Lower lobe of right lung (tissue), 2 donors: Measurements from ENCODE around the gene ZNF552. TPM values are rescaled to one million over a fixed set of nuclear protein-coding genes. Genes with fewer than 3 reads are reported as not detected.

Experiments used
- ATAC-seq, 2 donors: fragments of 200-7000 bp; cut with Tn5 transposase; one replicate each; pipeline ENCODE4 v1.9.1; 2020 to 2022; ENCODE audit warnings: mild to moderate bottlenecking in 2 of 2, moderate library complexity in 2 of 2
- DNase-seq: peaks from one replicate; pipeline ENCODE4 v3.0.0-alpha.2; 2020
- H3K27ac ChIP-seq: fragments of 200-600 bp; one replicate; pipeline ENCODE4 v1.8.0; 2022
- H3K27me3 ChIP-seq: fragments of 200-600 bp; one replicate; pipeline ENCODE4 v1.8.0; 2022; ENCODE audit warnings: low read depth
- H3K36me3 ChIP-seq: fragments of 200-600 bp; one replicate; pipeline ENCODE4 v1.8.0; 2022; ENCODE audit warnings: mild to moderate bottlenecking
- H3K4me1 ChIP-seq: fragments of 200-600 bp; one replicate; pipeline ENCODE4 v1.8.0; 2022
- H3K4me3 ChIP-seq: fragments of 200-600 bp; one replicate; pipeline ENCODE4 v1.8.0; 2022; ENCODE audit warnings: mild to moderate bottlenecking
- H3K9me3 ChIP-seq: fragments of 200-600 bp; one replicate; pipeline ENCODE4 v1.8.0; 2022
- intact Hi-C: fragments of 100-400 bp; cut with DNase I; formaldehyde crosslinking; loops from one replicate; pipeline ENCODE4 v1.11.0; 2022
- total RNA-seq: library from RNA; stranded (reverse); fragmentation: NEBNext Ultra II Directional; extraction: Animal tissue kit (Norgen Biotek cat#: 25700); gene quantifications from one replicate; pipeline ENCODE4 v1.2.1, GENCODE V29; 2021
- TF ChIP-seq, protein P1 (sequence below): fragments of 200-600 bp; IDR thresholded peaks from one replicate; pipeline ENCODE4 v1.8.0; 2022; ENCODE audit warnings: antibody characterized with exemption, mild to moderate bottlenecking
- donor health status: DM: no; HTN: yes; CAD: no; lungs with severe emphysema.

ZNF552 gene
- total RNA-seq, 1 donor from 2014 or later: 20.0 TPM

DNA sequence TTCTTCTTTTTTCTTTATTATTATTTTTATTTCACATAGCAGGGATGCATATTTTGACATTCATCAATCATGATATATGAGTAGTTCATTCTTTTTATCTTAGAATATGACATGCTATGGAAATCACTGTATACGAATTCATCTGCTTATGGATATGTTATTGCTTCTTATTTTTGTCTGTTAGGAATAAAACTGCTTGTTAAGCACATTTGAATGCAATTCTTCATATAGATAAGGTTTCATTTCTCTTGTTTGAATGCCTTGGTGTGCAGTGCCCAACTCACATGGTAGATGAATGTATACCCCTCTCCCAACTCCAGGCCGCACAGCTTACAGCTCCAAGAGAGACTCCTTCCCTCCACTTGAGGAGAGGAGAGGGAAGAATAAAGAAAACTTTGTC lies 56.8 kb downstream of the ZNF552 start:
- TF ChIP-seq, protein P1, sequence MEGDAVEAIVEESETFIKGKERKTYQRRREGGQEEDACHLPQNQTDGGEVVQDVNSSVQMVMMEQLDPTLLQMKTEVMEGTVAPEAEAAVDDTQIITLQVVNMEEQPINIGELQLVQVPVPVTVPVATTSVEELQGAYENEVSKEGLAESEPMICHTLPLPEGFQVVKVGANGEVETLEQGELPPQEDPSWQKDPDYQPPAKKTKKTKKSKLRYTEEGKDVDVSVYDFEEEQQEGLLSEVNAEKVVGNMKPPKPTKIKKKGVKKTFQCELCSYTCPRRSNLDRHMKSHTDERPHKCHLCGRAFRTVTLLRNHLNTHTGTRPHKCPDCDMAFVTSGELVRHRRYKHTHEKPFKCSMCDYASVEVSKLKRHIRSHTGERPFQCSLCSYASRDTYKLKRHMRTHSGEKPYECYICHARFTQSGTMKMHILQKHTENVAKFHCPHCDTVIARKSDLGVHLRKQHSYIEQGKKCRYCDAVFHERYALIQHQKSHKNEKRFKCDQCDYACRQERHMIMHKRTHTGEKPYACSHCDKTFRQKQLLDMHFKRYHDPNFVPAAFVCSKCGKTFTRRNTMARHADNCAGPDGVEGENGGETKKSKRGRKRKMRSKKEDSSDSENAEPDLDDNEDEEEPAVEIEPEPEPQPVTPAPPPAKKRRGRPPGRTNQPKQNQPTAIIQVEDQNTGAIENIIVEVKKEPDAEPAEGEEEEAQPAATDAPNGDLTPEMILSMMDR: no peak
- H3K27ac ChIP-seq: no peak overlapping the region
- H3K27me3 ChIP-seq: no peaks in the 10 kb centered on the region
- ATAC-seq (no peak), DNase-seq (no peak)
- peaks cover 76% of the 10 kb centered on the region for H3K9me3 ChIP-seq
- no peak overlapping the region for H3K4me3 ChIP-seq
- peaks cover 58% of the 10 kb centered on the region for H3K36me3 ChIP-seq
- intact Hi-C loops: no loop called here
- no peaks in the 10 kb centered on the region for H3K4me1 ChIP-seq

Other genes starting within 250 kb of the ZNF552 start
- gene ZNF416, start 236.0 kb downstream of the ZNF552 start, total RNA-seq: 5.4 TPM
- gene ZIK1, start 230.8 kb downstream of the ZNF552 start, total RNA-seq: 2.9 TPM
- gene ZNF530, start 215.0 kb downstream of the ZNF552 start, total RNA-seq: 2.0 TPM
- gene ZNF134, start 200.7 kb downstream of the ZNF552 start, total RNA-seq: 17.4 TPM
- gene ZNF211, start 181.7 kb downstream of the ZNF552 start, total RNA-seq: 12.4 TPM
- gene ZSCAN4, start 146.0 kb downstream of the ZNF552 start, total RNA-seq: 0.24 TPM
- 3.9 TPM for gene ZNF551, start 132.9 kb downstream of the ZNF552 start, total RNA-seq
- 2.5 TPM for gene ZNF154, start 105.7 kb downstream of the ZNF552 start, total RNA-seq
- 7.3 TPM for gene ZNF671, start 87.3 kb downstream of the ZNF552 start, total RNA-seq
- 16.2 TPM for gene ZNF776, start 68.1 kb downstream of the ZNF552 start, total RNA-seq
- gene ZNF586, start 45.2 kb downstream of the ZNF552 start, total RNA-seq: 21.8 TPM
- 12.5 TPM for gene ZNF587B, start 15.4 kb upstream of the ZNF552 start, total RNA-seq
- gene ZNF587, start 34.9 kb upstream of the ZNF552 start, total RNA-seq: 25.6 TPM
- gene ZNF814, start 74.1 kb upstream of the ZNF552 start, total RNA-seq: 13.5 TPM
- gene ZNF417, start 101.7 kb upstream of the ZNF552 start, total RNA-seq: 16.2 TPM
- 5.9 TPM for gene ZNF418, start 120.5 kb upstream of the ZNF552 start, total RNA-seq
- 5.9 TPM for gene ZNF256, start 132.8 kb upstream of the ZNF552 start, total RNA-seq
- 1.0 TPM for gene C19orf18, start 159.6 kb upstream of the ZNF552 start, total RNA-seq
- 16.1 TPM for gene ZNF606, start 187.9 kb upstream of the ZNF552 start, total RNA-seq
- not detected for gene ZSCAN1, start 219.1 kb upstream of the ZNF552 start, total RNA-seq
- 3.6 TPM for gene ZNF135, start 244.4 kb upstream of the ZNF552 start, total RNA-seq